ENCODE data around the gene SMIM9.
"Not testable (repeated sequence)": the region's sequence is repeated elsewhere in the genome, so short reads cannot be mapped to it uniquely, and the experiment has no call there.

DNA sequence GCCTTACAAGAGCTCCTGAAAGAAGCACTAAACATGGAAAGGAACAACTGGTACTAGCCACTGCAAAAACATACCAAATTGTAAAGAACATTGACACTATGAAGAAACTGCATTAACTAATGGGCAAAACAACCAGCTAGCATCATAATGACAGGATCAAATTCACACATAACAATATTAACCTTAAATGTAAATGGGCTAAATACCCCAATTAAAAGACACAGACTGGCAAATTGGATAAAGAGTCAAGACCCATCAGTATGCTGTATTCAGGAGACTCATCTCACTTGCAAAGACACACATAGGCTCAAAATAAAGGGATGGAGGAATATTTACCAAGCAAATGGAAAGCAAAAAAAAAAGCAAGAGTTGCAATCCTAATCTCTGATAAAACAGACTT is 34.1 kb upstream of the SMIM9 start:
- TF ChIP-seq, protein P1, sequence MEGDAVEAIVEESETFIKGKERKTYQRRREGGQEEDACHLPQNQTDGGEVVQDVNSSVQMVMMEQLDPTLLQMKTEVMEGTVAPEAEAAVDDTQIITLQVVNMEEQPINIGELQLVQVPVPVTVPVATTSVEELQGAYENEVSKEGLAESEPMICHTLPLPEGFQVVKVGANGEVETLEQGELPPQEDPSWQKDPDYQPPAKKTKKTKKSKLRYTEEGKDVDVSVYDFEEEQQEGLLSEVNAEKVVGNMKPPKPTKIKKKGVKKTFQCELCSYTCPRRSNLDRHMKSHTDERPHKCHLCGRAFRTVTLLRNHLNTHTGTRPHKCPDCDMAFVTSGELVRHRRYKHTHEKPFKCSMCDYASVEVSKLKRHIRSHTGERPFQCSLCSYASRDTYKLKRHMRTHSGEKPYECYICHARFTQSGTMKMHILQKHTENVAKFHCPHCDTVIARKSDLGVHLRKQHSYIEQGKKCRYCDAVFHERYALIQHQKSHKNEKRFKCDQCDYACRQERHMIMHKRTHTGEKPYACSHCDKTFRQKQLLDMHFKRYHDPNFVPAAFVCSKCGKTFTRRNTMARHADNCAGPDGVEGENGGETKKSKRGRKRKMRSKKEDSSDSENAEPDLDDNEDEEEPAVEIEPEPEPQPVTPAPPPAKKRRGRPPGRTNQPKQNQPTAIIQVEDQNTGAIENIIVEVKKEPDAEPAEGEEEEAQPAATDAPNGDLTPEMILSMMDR (IDR thresholded peaks at IDR 0.05): not testable (repeated sequence)
- not testable (repeated sequence) for TF ChIP-seq EZH2 (IDR thresholded peaks at IDR 0.05)
